HFFc6 (cell line): ENCODE data around the gene WDR47. TPM values are rescaled to one million over a fixed set of nuclear protein-coding genes. Genes with fewer than 3 reads are reported as not detected.
A peak's percentile ranks its signal among the peaks of the same experiment; 100 is the strongest.

ENCODE experiments used
- DNase-seq: peaks from one replicate; pipeline ENCODE4 v3.0.0-alpha.2; 2018
- H3K27ac Mint-ChIP-seq: 2 replicates; pipeline ENCODE4 v1.8.0; 2020; ENCODE audit warnings: mild to moderate bottlenecking, mixed read lengths
- H3K27me3 Mint-ChIP-seq: 2 replicates; pipeline ENCODE4 v1.8.0; 2021; ENCODE audit warnings: mild to moderate bottlenecking, moderate library complexity, mixed read lengths; ENCODE audit not compliant: insufficient read depth
- H3K36me3 Mint-ChIP-seq: 2 replicates; pipeline ENCODE4 v1.8.0; 2021; ENCODE audit warnings: low read depth, mixed read lengths
- H3K4me1 Mint-ChIP-seq: 2 replicates; pipeline ENCODE4 v1.8.0; 2020; ENCODE audit warnings: low read depth, mixed read lengths
- H3K4me3 Mint-ChIP-seq: 2 replicates; pipeline ENCODE4 v1.8.0; 2020; ENCODE audit warnings: mild to moderate bottlenecking, moderate library complexity, mixed read lengths
- H3K9me3 Mint-ChIP-seq: 2 replicates; pipeline ENCODE4 v1.8.0; 2020; ENCODE audit warnings: mild to moderate bottlenecking, mixed read lengths
- total RNA-seq, 6 experiments: library from RNA; stranded (reverse); fragmentation: NEBNext Ultra II Directional; extraction: Animal tissue kit (Norgen Biotek cat#: 25700); gene quantifications; 2 replicates in 1 of 6; 3 replicates in 5 of 6; pipeline ENCODE4 v1.2.3, GENCODE V29; 2021
- TF ChIP-seq, protein P1 (sequence below): fragments of 200-600 bp; sonication (generic); IDR thresholded peaks from 2 replicates; pipeline ENCODE4 v1.5.0; 2021; ENCODE audit warnings: antibody characterized with exemption, mild to moderate bottlenecking

The WDR47 gene
- total RNA-seq, 6 experiments from 2014 or later = 13.8 to 18.2 (median 17.5) TPM

DNA sequence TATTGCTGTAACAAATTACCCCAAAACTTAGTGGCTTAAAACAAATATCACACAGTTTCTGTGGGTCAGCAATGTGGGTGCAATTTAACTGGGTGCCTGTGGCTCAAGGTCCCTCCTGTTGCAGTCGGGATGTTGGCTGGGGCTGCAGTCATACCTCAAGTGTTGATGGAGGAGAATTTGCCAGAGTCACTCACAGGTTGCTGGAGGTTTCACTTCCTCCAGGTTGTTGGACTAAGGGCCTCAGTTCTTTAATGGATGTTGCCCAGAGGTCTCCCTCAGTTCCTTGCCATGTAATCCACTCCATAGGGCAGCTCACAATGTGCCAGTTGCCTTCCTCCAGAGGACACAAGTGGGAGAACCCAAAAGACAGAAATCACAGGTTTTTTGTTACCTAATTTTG, 36.4 kb upstream of the WDR47 start:
- H3K4me1 Mint-ChIP-seq = peaks cover 36% of the 10 kb centered on the region
- peaks cover 19% of the 10 kb centered on the region for H3K36me3 Mint-ChIP-seq
- no peaks in the 10 kb centered on the region; the same call in 1 of the 2 replicates for H3K27me3 Mint-ChIP-seq
- no peak overlapping the region for H3K4me3 Mint-ChIP-seq
- no peak for DNase-seq
- H3K27ac Mint-ChIP-seq = peak overlapping the region; percentile 29; the same call in 1 of the 2 replicates
- TF ChIP-seq, protein P1, sequence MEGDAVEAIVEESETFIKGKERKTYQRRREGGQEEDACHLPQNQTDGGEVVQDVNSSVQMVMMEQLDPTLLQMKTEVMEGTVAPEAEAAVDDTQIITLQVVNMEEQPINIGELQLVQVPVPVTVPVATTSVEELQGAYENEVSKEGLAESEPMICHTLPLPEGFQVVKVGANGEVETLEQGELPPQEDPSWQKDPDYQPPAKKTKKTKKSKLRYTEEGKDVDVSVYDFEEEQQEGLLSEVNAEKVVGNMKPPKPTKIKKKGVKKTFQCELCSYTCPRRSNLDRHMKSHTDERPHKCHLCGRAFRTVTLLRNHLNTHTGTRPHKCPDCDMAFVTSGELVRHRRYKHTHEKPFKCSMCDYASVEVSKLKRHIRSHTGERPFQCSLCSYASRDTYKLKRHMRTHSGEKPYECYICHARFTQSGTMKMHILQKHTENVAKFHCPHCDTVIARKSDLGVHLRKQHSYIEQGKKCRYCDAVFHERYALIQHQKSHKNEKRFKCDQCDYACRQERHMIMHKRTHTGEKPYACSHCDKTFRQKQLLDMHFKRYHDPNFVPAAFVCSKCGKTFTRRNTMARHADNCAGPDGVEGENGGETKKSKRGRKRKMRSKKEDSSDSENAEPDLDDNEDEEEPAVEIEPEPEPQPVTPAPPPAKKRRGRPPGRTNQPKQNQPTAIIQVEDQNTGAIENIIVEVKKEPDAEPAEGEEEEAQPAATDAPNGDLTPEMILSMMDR = no peak
- H3K9me3 Mint-ChIP-seq = no peaks in the 10 kb centered on the region

DNA sequence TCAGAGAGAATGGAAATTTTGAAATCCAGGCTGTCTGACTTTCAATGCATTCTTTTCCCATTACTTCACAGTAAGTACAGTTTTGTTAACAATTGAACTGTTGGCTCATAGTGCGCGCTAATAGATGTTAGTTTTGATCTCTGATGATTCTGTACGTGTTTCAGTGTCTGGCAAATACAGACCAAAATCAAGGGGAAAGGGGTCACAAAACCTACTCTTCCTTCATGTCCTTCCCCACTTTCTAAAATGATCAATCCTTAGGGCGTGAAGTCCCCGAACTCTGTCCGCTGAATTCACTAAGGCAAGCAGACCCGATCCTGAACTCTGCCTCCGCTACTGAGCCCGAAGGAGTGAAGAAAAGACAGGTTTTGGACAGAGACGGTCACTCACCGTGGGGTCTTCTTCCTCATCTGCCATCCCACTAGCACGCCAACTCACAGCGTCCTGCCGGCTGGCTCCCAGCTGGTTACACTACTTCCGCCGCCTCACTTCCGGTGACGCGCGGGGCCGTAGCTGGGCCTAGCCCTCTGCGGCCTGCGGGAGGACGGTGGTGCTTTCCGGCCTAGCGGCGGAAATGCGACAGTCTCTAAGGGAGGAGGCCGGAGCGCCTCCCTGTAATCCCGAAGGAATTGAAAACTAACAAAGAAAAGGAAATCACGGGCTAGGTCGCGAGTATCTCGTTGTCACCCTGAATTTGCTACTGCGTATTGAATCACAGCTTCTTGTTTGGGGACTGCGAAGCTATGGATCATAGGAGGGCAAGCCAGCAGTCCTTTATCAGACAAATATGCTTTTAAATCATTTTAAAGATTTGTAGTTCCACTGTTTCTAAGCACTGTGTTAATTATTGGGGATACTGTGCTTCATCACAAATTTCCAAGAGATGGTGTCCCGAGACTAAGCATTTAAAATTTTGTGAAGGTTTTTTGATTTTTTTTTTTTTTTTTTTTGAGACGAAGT, 33.9 kb upstream of the WDR47 start, which contains the start of gene TAF13:
TSS of gene TAF13 (minus strand) at position 473 of the 960 bp plus-strand sequence. CDS start at position 417, 56 bp downstream.
- peak within 1 kb of the TSS; percentile 100 for H3K4me3 Mint-ChIP-seq

DNA sequence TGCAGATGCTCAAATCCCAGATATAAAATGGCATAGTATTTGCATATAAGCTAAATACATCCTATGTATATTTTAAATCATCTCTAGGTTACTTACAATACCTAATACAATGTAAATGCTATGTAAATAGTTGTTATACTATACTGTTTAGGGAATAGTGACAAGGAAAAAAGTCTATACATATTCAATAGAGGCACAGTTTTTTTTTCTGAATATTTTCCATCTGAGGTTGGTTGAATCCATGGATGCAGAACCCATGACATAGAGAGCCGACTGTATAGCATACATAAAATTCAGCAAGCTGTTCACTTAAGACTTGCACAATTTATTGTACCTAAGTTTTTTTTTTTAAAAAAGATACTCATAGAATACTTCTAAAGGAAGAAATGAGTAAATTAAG, 27.4 kb upstream of the WDR47 start:
- Mint-ChIP-seq H3K27me3 (no peaks in the 10 kb centered on the region; the same call in 1 of the 2 replicates), H3K4me3 (no peak overlapping the region), H3K36me3 (peaks cover 34% of the 10 kb centered on the region), H3K9me3 (no peaks in the 10 kb centered on the region), H3K27ac (no peak overlapping the region; the same call in 1 of the 2 replicates), H3K4me1 (peaks cover 3% of the 10 kb centered on the region; the same call in 1 of the 2 replicates)
- no peak for DNase-seq
- TF ChIP-seq, protein P1 = no peak

More for the DNA sequence above, 33.9 kb upstream of the WDR47 start, which contains the start of gene TAF13:
- Mint-ChIP-seq H3K27ac (peak within 1 kb of the TSS; percentile 100), H3K36me3 (peaks cover 29% of the 10 kb centered on the region), H3K9me3 (no peaks in the 10 kb centered on the region), H3K4me1 (peaks cover 35% of the 10 kb centered on the region), H3K27me3 (no peaks in the 10 kb centered on the region; the same call in 1 of the 2 replicates)
- TF ChIP-seq, protein P1 = peak; percentile 64
- peak; percentile 95 for DNase-seq

DNA sequence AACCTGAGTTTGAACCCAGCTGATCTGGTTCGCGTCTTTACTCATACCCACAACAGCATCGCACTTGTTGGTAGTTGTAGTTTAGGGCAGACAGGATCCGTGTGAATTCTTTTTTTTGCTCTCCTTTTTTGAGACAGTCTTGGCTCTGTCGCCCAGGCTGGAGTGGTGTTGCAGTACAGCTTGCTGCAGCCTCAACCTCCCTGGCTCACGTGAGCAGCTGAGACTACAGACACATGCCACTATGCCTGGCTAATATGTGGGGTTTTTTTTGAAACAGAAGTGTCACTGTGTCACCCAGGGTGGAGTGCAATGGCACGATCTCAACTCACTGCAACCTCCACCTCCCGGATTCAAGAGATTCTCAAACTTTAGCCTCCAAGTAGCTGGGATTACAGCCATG, 26.0 kb upstream of the WDR47 start:
- TF ChIP-seq, protein P1 = no peak
- Mint-ChIP-seq H3K27ac (no peak overlapping the region), H3K4me1 (no peaks in the 10 kb centered on the region), H3K4me3 (no peak overlapping the region), H3K9me3 (no peaks in the 10 kb centered on the region), H3K36me3 (peaks cover 28% of the 10 kb centered on the region), H3K27me3 (no peaks in the 10 kb centered on the region; the same call in 1 of the 2 replicates)
- no peak for DNase-seq

DNA sequence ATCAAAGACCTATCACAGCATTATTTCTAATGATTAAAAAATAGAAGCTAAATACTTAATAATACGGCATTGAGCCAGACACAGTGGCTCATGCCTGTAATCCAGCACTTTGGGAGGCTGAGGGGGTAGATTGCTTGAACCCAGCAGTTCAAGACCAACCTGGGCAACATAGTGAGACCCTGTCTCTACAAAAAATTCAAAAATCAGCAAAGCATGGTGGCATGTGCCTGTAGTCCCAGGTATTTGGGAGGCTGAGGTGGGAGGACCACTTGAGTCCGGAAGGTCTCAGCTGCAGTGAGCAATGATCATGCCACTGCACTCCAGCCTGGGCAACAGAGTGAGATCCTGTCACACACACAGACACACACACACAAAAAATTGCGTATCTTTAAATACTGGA, 23.2 kb upstream of the WDR47 start:
- Mint-ChIP-seq H3K4me3 (no peak overlapping the region), H3K27me3 (no peaks in the 10 kb centered on the region; the same call in 1 of the 2 replicates), H3K27ac (no peak overlapping the region), H3K36me3 (peaks cover 16% of the 10 kb centered on the region; the same call in 1 of the 2 replicates), H3K4me1 (no peaks in the 10 kb centered on the region), H3K9me3 (no peaks in the 10 kb centered on the region)
- TF ChIP-seq, protein P1 = no peak
- DNase-seq = no peak
